DMS79 treated with DMSO at 0.1 percent for 48 hours (cell line): ENCODE data around the gene WDR5.

Source experiments
- DNase-seq: peaks from one replicate; lab custom pipeline; 2025; lab: John Stamatoyannopoulos, UW

The WDR5 gene

DNA sequence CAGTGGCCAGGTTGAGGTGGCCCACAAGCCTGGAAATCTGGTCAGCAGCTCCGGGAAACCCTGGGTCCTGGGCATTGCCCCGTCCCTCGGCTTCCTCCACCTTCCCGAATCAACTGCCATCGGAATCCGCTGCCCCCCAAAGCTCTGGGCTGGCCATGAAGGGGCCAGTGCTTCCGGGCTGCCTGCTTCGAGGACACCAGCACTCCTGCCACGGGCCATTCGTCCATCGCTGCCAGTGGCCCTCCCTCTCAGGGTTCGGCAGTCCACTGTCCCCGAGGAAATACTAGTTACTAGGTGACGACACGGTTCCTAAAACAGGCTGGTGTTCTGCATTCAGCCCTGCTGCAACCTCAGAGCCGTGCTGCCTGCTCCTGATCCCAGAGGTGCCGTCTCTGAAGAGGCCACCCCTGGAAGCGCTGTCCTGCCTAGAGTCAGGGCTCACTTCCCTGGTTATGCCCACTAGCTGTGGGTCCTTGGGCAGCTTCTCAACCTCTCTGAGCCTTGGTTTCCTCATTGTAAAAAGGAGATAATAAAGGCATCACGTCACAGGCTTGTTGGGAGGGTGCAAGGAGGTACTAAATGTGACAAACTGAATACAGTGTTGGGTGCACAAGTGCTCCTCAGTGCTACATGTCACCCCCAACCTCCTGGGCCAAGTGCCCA, 3.5 kb upstream of the WDR5 start:
- DNase-seq: no peak

DNA sequence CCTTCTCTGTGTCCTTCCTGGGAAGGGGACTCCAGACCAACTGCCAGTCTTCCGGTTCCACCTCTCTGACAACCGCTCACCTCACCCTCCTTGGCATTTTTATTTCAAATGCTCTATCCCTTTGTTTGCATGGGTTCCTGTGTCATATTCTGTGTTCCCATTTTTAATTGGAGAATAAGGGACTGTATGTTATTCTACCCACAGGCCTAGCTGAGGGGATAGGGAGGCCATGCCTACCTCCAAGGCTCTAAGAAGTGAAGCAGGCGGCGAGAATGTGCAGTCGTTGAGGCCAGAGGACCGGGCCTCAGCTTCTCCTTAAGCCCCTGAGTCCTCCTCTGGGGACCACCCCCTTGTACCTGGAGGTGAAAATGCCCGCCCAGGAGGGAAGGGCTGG, 936 bp upstream of the WDR5 start:
- peak; percentile 59 for DNase-seq

DNA sequence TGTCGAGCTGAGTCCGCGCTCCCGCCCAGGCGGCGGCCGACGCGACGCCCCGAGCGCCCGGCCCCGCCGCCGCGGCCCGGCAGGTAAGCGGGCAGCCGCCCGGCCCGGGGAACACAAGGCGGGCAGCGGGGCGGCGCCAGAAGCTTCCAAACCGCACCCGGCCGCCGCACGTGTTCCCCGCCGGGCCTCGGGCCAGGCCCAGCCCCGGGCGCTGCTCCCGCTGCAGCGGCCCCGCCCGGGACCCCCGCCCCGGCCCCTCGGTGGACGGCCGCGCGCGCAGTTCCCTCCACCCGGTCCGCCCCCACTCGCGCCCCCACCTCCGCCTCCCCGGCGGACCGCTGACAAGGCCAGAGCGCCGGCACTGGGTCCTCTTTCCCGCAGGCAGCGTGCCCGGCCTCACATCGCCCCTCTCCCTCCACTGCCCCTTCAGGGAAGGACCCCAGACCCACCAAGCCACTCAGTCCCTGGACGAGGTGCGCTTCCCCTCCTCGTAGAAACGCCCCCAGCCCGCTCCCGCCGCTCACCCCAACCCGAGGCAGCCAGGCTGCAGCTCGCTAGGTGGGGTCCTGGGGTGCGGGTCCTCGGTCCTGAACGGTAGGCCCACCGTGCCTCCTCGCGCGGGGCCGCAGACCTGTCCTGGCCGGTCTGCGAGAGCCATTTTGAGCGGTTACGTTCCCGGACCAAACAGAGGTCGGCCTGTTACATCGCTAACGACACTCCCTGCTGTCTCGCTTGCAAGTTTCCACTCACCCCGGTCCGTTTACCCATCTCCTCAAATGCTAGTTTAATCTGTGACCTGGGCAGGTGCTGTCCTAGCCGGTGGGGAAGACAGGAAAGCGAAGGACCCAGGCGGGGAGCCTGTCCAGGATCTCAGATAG, 475 bp downstream of the WDR5 start:
- DNase-seq: no peak

DNA sequence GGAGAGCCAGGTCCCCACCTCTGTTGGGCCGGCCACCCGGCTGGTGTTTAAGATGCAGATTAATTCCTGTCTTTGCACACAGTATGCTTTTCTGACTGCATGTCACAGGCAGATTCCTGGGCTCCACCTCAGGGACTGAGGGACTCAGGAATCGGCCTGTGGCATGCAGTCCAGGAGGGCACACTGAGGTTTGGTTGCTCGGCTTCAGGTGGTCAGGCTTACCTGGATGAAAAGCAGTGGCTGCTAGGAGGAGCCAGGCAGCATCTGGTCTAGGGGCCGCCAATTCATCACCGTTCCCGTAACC, 1.1 kb downstream of the WDR5 start:
- no peak for DNase-seq

DNA sequence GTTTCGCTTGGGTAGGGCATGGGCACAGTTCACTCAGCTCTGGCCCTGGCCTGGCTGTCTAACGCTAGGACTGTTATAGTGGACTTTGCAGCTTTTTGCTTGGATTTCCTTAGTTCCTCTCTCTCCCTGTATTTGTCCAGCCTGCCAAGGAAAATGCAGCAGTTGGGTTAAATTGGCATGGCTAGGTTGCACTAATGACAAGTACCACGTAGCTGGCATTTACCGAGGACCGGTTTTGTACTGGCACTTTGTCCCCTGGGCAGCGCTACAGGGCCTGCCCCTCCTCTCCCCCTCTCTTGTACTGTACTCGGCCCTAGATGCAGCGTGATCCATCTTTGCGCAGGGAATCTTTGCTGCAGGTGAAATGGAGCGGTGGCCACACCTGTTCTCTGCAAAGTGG, 2.4 kb downstream of the WDR5 start:
- no peak for DNase-seq

DNA sequence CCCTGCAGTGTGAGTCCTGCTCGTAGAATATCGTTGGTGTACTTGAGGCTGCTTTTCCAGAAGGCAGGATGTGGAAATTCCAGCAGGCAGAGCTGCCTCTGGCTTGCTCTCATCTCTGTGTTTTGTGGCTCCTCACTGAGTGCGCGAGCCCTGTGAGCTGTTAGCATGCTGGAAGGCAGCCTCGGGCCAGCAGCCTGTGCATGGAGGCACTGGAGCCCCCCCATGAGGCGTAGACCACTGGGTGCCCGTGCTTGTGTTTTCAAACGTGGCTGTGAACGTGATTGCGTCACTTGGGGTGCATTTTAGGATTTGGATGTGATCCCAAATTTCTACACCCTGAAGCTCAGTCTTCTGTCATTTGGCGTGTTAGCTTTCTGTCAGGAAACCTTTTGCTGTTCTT, 3.2 kb downstream of the WDR5 start:
- DNase-seq: no peak

DNA sequence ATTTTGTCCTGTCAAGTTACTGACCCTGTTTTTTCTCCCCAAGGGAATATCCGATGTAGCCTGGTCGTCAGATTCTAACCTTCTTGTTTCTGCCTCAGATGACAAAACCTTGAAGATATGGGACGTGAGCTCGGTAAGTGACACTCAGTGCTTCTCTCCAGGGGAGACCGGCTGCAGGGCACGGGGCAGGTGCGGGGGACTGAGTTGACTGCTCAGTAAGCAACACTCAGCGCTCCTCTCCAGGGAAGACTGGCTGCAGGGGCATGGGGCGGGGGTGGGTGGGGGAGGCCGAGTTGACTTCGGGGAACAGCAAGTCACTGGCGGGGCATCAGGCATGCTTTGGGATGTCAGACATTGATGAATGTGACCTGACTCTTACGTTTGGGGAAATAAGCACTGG, 6.0 kb downstream of the WDR5 start:
- DNase-seq: no peak

DNA sequence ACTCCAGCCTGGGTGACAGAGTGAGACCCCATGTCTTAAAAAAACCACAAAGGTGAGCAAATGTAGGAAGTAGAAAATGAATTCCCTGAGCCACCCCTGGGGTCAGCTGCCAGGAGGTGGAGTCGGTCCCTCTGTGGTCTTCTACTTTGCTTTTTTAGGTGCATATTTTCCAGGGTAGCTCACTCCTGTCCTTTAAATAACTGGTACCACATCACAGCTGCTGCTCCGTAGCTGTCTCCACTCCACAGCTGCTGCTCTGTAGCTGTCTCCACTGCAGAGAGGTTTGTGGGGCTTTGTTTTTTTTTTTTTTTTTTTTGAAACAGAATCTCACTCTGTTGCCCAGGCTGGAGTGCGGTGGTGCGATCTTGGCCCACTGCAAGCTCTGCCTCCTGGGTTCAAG, 8.9 kb downstream of the WDR5 start:
- DNase-seq: no peak

DNA sequence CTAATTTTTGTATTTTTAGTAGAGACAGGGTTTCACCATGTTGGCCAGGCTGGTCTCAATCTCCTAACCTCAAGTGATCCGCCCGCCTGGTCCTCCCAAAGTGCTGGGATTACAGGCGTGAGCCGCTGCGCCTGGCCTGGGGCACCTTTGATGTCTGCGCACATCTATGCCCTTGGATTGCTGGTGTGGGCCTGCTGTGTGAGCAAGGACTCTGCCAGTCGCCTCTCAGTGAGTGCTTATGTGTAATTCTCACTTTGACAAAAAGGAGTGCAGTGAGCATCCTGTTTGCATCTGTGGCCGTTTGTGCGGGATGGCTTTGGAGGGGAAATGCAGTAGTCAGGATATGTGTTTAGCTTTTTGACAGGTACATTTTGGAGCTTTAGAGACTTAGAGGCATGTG, 9.4 kb downstream of the WDR5 start:
- no peak for DNase-seq

DNA sequence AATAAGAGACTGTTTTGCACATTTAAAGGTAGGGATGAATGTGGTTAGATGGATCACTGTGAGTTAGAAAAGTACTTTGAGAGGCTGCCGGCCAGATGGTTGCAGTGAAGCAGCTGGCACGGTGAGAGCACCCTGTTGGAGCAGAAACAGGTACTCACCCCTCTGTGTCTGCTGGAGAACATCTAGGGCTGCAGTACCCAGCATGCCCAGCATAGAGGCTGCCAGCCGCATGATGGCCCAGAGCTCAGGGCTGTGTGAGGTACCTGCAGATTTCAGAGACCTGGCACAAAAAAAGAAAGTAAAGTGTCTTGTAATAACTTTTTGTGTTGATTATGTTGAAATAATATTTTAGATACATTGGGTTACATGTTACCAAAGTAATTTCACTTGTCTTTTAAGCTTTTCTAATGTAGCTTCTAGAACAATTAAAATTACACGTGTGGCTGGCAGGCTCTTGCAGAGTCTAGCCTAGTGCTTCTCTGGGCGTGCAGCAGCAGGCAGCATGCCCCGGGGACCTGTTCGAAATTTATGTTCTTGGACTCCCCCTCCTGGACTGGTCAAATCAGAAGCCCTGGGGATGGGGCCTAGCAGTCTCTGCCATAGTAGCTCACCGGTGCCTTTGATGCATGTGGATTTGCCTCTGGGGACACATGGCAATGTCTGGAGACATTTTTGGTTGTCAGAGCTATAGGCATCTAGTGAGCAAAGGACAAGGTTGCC, 11.1 kb downstream of the WDR5 start:
- no peak for DNase-seq

DNA sequence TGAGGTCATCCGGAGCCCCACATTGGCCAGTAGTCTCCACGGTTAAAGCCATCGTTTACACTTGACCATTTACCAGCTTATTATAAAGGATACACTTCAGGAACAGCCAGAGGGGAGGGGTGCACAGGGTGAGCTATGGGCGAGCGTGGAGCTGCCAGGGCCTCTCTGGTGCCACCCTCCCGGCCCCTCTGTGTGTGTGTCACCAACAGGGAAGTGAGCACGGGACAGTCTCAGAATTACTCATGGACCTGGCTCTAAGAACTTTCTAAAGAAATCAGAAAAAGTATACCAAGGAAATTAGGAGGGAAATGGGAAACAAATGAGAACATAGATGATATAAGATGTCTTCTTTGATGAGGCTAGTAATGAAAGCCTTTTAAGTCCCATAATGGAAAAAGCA, 13.5 kb downstream of the WDR5 start:
- no peak for DNase-seq

DNA sequence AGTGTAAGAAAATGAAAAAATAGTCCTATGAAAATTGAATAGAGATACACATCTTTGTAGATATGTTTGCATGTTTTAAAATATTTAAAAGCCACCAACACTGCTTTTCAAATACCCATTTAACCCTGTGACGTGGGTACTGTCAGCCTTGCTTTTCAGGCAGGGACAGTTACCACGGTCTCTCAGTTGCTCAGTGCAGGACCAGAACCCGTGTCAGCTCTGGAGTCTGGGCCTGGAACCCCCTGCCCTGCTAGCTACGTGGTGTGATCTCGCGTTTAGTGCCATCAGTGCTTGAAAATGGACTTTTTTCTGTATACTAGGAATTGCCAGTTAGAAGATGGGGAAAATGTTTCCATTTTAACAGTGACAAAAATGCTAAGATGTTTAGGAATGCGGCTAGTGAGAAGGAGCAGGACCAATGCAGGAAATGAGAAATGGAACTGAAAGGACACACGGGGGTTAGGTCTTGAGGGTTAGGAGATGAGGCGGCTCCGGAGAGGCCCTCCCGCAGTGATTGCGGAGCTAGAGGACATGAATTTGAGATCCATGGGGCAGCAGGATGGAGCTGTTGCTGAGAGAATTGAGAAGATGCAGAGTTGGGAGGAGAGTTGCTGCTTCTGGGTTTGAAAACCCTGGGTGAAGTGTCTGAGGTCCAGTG, 14.8 kb downstream of the WDR5 start:
- DNase-seq: no peak

DNA sequence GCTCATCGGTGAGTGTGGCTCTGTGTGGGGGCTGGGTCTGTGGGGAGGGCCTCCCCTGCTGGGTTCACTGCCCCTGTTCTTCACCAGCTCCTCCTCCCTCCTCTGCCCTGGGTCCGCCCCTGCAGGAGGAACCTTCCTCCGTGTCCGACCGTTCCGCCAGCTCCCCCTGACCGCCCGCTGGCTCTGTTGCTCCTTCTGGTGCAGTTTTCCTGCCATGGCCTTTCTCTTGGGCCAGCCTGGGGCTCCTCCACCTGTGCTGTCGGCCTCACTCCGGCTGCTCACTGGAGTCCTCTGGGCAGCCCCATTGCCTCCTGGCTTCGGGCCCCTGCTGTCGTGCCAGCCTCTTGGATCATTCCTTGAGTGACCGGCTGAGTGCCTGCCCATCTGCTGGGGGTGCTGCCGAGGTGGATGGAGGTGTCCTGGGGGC, 16.2 kb downstream of the WDR5 start:
- DNase-seq: no peak

DNA sequence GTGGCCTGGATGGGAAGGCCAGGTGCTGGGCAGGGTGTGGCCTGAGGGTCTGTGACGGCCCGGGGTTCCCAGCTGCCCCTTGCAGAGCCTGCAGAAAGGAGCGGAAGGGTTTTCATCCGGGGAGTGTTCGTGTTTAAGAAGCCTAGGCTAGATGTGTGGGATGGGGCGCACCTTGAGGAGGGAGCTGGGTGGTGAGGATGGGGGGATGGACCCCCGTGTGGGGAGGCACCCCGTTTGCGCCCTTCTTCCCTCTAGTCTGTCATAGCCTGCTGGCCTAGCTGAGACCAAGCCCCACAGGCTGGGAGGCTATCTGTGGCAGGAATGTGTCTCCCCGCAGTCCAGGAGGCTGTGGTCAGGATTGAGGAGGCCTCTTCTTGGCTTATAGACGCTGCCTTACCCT, 16.6 kb downstream of the WDR5 start:
- no peak for DNase-seq

DNA sequence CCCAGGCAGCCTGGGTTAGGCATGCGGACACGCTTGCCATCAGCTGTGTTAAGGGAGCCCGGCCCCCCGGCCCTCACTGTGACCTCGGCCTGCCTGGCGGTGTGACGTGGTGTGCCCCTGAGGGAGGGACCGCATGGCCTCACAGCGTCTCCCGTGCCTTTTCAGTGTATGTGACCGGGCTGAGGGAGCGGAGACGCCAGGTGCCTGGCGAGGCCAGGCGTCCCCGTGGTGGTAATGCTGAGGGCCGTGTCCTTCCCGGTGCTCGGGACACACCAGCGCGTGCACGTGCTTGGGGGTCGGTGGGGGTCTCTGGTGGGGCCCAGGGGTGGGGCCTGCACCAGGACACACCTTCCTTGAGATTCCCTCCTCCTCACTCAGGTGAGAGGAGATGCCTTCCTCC, 17.6 kb downstream of the WDR5 start:
- DNase-seq: no peak

DNA sequence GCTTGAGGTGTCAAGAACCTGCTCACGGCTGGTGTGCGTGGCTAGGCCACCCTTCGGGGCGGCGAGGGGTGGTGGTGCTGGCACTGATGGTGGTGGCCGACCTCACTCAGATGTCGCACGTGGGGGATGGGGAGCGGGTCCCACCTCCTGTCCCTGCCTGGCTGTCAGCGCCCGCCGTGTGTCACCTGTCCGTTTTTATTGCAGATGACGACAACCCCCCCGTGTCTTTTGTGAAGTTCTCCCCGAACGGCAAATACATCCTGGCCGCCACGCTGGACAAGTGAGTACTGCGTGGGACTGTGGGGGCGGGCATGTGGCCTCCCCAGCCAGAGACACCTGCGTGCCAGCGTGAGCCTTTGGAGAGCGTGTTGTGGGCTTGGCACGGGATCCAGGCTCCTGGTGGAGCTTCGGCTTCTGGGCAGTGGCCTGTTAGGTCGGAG, 18.4 kb downstream of the WDR5 start:
- DNase-seq: no peak

DNA sequence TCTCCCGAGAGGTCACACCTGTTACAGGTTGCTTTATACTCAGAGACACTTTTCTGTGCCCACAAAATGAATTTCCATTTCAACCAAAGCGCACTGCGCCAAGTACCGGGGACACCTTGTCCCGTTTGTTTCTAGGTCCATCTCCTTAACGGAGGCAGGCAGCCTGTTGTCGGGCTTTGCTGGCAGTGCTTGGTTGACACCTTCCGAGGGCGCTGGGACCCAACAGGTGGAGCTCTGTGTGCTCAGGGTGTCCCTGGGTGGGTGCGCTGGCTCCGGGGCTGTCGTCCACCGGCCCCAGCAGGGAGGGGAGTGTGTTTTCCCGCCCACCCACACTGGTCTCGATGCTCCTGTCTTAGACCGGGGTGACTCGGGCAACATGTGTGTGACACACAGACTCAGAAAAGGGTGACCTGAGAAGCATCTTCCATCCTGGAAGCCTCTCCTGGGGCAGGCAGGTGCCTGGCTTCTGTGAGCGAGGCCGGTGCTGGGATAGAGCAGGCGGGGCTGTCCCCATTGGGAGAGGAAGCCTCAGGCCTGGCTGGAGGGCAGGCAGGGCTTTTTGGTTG, 20.0 kb downstream of the WDR5 start:
- DNase-seq: no peak

DNA sequence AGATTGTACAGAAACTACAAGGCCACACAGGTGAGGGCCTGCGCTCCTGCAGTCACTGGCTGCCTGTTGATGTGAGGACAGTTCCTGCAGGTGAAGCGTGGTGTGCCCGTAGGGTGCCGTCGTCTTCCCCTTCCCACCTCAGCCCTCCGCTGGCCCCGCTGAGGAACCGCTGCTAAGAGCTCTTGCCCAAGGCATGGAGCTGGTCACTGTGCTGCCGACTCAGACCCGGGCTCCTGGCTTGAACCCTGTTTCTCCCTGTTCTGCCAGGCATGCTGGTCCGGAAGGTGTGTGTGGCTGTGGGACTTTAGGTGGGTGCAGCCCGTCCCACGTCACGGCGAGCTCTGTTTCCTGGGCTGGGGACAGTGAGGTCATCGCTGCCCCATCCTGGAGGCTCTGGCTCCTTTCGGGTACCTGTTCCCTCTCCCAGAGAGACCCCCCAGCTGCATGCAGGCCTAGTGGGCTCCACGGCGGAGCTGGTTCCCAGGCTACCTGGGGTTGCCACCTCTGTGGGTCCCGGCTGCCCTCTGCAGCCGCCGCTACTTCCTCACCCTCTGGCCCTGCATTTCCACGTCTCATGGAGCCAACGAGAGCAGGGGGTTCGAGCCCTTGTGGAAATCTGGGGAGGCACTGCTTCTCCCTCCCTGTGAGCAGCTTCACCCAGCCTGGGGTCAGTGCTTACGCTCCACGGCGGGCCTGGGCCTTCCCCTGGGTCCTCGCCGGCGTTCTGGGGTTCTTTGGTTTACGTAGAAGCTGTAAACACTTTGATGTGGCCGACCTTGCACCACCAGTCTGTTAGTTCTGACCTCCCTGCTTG, 20.9 kb downstream of the WDR5 start:
- DNase-seq: no peak

DNA sequence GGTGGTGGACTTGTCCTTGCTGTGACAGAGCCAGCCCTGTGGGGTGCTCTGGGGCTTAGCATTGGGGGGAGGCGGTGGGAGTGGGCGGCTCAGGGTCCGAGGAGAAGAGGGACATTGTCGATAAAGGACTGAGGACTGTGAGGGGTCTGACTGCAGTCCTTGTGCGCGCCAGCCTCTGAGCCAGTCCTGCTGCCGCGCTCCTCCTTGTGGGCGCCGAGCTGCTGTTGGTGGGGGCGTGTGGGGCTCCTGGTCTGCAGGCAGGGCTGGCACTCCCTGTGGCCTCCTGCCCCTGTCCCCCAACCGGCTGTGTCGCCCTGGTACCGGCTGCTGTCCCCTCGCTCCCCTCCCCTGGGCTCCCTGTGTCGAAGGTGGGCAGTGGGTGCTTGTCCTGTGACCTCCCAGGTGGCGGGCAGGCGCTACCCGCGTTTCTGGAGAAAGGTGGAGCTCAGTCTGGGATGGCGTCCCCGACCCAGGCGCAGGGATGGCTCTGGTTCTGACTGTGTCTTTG, 21.6 kb downstream of the WDR5 start:
- no peak for DNase-seq

DNA sequence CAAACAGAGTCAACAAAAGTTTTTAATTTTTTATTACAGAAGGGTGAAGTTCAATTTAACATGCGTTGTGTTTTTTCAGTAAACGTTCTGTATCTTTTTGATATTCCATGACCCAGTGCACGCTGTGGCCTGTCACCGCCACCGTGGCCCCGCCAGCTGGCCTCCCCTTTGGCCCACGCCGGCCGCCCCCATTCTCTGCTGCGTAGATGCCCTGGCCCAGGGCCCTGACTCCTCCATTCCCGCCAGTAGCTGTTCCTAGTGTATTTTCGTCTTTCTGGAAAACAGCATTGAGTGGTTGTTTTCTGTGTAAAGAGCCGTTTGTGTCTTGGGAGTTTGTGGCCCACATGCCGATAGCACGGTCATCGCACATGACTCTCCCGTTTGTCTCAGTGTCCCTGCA, 22.4 kb downstream of the WDR5 start:
- no peak for DNase-seq

DNA sequence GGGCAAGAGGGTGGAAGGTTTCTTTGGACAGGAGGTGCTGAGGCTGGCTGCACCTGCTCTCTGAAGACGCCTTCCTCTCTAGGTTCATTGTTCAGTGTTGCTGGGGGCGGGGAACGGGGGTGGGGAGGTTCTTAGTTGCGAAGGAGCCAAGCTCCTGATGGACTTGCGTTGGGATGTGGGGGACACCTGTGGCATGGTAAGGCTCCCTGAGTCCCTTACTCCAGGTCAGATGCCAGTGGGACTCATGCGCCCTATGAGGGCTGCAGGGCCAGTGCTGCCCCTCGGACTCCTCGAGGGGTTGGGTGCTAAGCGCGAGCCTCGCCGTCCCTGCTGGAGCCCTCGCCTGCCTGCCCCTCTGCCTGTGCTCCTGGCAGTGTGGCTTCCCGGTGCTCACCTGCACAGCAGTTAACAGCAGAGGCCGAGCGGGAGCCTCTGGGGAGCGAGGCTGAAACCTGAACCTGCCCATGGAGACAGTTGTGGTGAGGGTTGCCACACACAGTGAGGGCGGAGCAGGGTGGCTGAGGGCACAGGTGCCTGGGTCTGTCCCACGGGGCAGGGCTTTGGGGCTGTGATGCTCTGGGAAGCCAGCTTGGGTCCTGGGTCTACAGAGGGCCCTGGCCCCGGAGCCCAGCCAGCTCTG, 23.0 kb downstream of the WDR5 start:
- DNase-seq: peak; percentile 86
